Heart right ventricle (tissue), 16 donors: ENCODE measurements around the gene ETNK2. TPM values are rescaled to one million over a fixed set of nuclear protein-coding genes. Genes with fewer than 3 reads are reported as not detected.

Experiments used
- ATAC-seq, 8 donors: fragments of 200-7000 bp; cut with Tn5 transposase; one replicate each; pipeline ENCODE4 v1.9.1; 2020; ENCODE audit warnings: mild to moderate bottlenecking in 8 of 8, moderate library complexity in 8 of 8, moderate number of reproducible peaks in 1 of 8
- DNase-seq, 2 donors: peaks; one replicate each; pipeline ENCODE4 v3.0.0-alpha.2; 2020
- H3K27ac ChIP-seq, 10 donors: fragments of 200-600 bp; sonication (generic) in 2 of 10; one replicate each; pipeline versions ENCODE4 v1.5.0 to v1.8.0; 2020 to 2022; ENCODE audit warnings: mild to moderate bottlenecking in 3 of 10
- H3K27me3 ChIP-seq, 7 donors: fragments of 200-600 bp; one replicate each; pipeline ENCODE4 v1.8.0; 2021 to 2022; ENCODE audit warnings: mild to moderate bottlenecking in 2 of 7
- H3K36me3 ChIP-seq, 9 donors: fragments of 200-600 bp; sonication (generic) in 1 of 9; one replicate each; pipeline versions ENCODE4 v1.5.0 to v1.8.0; 2020 to 2022; ENCODE audit warnings: mild to moderate bottlenecking in 2 of 9
- H3K4me1 ChIP-seq, 9 donors: fragments of 200-600 bp; sonication (generic) in 1 of 9; one replicate each; pipeline versions ENCODE4 v1.5.0 to v1.8.0; 2020 to 2022; ENCODE audit warnings: mild to moderate bottlenecking in 4 of 9
- H3K4me3 ChIP-seq, 10 donors: fragments of 200-600 bp; sonication (generic) in 2 of 10; one replicate each; pipeline versions ENCODE4 v1.5.0 to v1.8.0; 2020 to 2022; ENCODE audit warnings: mild to moderate bottlenecking in 7 of 10, moderate library complexity in 2 of 10
- H3K9me3 ChIP-seq, 11 donors: fragments of 200-600 bp in 10 of 11; sonication (generic) in 2 of 11; one replicate each; pipeline versions ENCODE4 v1.5.0 to v1.8.0; 2013 to 2022; ENCODE audit warnings: mild to moderate bottlenecking in 2 of 11, control low read depth in 1 of 11, moderate library complexity in 1 of 11
- WGBS, 2 donors: extraction: QIAGEN DNeasy Blood & Tissue Kit; methylation state at CpG; one replicate each; pipeline ENCODE4 v1.1.7; 2013; ENCODE audit warnings: inconsistent platforms in 1 of 2; 5-methylcytosine and 5-hydroxymethylcytosine counted together
- intact Hi-C, 10 donors: fragments of 100-400 bp; cut with DNase I; formaldehyde crosslinking; loops; one replicate each; pipeline versions ENCODE4 v1.11.1 to v1.14.2; 2022
- polyA plus RNA-seq, 2 donors: library from polyadenylated mRNA; stranded (reverse); fragments of 200-250 nt; gene quantifications; one replicate each; pipeline ENCODE4 v1.2.3, GENCODE V29; 2013
- total RNA-seq, 10 donors: library from RNA; stranded (reverse); fragmentation: NEBNext Ultra II Directional in 3 of 10; extraction: Animal tissue kit (Norgen Biotek cat#: 25700) in 3 of 10; gene quantifications; one replicate each; pipeline versions ENCODE4 v1.2.1 to v1.2.4, GENCODE V29; 2021 to 2023
- TF ChIP-seq, protein P1 (sequence below), 9 donors: fragments of 200-600 bp; sonication (generic) in 2 of 9; IDR thresholded peaks; one replicate each; pipeline versions ENCODE4 v1.5.0 to v1.8.0; 2021 to 2022; ENCODE audit warnings: antibody characterized with exemption in 9 of 9, mild to moderate bottlenecking in 5 of 9, moderate library complexity in 1 of 9
- donor health status: Arrhythmogenic right ventricular cardiomyopathy.
- donor health status: ischemic (EF 13 %, LVEDD 7.1; RV severe dilation, severe dysfunction).
- donor health status: healthy with polysubstance abuse.
- donor health status: DM: no; HTN: yes; CAD: no.
- donor health status: DM: no; HTN: no; CAD: no.
- donor health status: ischemic (EF 25% LVEDD 6.9; RV normal size, moderate dysfunction).
- donor health status: ischemic (EF 25% LVEDD 5.7; RV mildly dilated, moderate dysfunction).
- donor health status: healthy.
- donor health status: DM: yes; HTN: yes; CAD: no.
- donor health status: Ischemic cardiomyopathy.
- donor health status: ischemic (EF 35%, LVEDD 5.7; RV mildly dilated, moderate dysfunction).
- donor health status: nonischemic (EF 11% LVEDD 7.7; RV severe dilation, severe dysfunction).
- donor health status: DM: yes; HTN: yes; CAD: no.
- donor health status: PGD.
- donor health status: ischemic (EF 29% LVEDD 5.4; RV normal size, mild dysfunction).
- donor health status: nonischemic (EF 23%, LVEDD 6.1; RV moderate dilation, normal function).

Gene ETNK2
- total and polyA plus RNA-seq, 12 donors = 0.47 to 5.2 (median 2.3) TPM

DNA sequence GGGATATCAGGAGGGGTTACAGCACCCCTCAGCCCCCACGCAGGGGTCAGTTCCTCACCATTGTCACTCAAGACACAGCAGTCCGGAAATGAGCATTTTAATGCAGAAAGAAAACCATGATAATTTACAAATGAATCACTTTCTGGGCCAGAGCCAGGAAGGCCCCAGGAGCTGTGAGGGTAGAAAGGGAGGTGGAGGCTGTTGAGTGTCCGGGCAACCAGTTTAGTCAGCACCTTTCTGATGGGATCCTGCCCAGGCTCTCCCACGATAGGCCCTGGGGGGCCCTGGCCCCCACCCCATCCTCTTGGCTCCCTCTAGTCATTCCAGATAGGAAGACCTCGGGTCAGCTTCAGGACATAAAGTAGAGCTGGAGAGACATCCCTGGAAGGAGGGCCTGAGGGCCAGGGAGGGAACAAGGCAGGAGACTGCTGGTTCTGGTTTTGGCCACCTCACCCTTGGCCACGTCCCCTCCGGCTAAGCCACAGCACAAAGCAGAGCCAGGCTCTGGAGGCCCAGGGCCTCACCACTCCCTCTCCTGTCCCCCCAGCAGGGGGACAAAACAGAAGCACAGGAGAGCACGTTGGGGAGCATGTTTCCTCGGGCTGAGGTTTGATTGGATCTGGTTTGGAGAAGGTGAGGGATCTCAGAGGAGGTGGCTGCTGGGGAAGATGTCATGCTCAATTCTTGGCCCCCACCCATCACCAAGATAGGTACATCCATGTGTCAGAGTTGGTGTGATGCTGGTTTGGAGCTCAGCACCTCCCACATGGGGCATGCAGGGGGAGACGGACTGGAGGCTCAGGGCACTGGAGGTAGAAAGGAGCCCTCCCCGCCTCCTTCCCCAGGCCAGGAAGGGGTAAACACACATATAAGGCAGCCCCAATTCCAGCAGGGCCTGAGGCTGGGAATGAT is 20.6 kb downstream of the ETNK2 start:
- TF ChIP-seq, protein P1, sequence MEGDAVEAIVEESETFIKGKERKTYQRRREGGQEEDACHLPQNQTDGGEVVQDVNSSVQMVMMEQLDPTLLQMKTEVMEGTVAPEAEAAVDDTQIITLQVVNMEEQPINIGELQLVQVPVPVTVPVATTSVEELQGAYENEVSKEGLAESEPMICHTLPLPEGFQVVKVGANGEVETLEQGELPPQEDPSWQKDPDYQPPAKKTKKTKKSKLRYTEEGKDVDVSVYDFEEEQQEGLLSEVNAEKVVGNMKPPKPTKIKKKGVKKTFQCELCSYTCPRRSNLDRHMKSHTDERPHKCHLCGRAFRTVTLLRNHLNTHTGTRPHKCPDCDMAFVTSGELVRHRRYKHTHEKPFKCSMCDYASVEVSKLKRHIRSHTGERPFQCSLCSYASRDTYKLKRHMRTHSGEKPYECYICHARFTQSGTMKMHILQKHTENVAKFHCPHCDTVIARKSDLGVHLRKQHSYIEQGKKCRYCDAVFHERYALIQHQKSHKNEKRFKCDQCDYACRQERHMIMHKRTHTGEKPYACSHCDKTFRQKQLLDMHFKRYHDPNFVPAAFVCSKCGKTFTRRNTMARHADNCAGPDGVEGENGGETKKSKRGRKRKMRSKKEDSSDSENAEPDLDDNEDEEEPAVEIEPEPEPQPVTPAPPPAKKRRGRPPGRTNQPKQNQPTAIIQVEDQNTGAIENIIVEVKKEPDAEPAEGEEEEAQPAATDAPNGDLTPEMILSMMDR (IDR thresholded peaks at IDR 0.05) = no peak
- Histone ChIP-seq H3K4me3 (no peak overlapping the region), H3K4me1 (peaks cover 8 to 44% (median 27%) of the 10 kb centered on the region in 9 donors), H3K9me3 (no peaks in the 10 kb centered on the region), H3K27me3 (no peaks in the 10 kb centered on the region), H3K36me3 (peaks cover 0 to 18% (median 0%) of the 10 kb centered on the region in 9 donors), H3K27ac (peak overlapping the region in 4 of 10 donors; percentile 23 to 64 (median 30))
- WGBS, 2 donors = 49 to 68% methylated on average over 11 of the region's 11 CpGs
- ATAC-seq = peak in 1 of 8 donors; percentile 30
- intact Hi-C loops = no loop called here
- no peak for DNase-seq

- TF ChIP-seq, protein P1 (IDR thresholded peaks at IDR 0.05) = no peak
- 89 to 94% methylated on average over 4 of the region's 4 CpGs for WGBS, 2 donors
- intact Hi-C loops = no loop called here
- Histone ChIP-seq H3K36me3 (peaks cover 0 to 27% (median 5%) of the 10 kb centered on the region in 9 donors), H3K27me3 (no peaks in the 10 kb centered on the region), H3K4me1 (peaks cover 8 to 53% (median 27%) of the 10 kb centered on the region in 9 donors), H3K27ac (peak overlapping the region in 1 of 10 donors; percentile 64), H3K4me3 (no peak overlapping the region), H3K9me3 (no peaks in the 10 kb centered on the region)
- ATAC-seq = no peak
- DNase-seq = no peak
These were observed 21.7 kb downstream of the ETNK2 start for GRCh38 chr1:204130178-204130577.

DNA sequence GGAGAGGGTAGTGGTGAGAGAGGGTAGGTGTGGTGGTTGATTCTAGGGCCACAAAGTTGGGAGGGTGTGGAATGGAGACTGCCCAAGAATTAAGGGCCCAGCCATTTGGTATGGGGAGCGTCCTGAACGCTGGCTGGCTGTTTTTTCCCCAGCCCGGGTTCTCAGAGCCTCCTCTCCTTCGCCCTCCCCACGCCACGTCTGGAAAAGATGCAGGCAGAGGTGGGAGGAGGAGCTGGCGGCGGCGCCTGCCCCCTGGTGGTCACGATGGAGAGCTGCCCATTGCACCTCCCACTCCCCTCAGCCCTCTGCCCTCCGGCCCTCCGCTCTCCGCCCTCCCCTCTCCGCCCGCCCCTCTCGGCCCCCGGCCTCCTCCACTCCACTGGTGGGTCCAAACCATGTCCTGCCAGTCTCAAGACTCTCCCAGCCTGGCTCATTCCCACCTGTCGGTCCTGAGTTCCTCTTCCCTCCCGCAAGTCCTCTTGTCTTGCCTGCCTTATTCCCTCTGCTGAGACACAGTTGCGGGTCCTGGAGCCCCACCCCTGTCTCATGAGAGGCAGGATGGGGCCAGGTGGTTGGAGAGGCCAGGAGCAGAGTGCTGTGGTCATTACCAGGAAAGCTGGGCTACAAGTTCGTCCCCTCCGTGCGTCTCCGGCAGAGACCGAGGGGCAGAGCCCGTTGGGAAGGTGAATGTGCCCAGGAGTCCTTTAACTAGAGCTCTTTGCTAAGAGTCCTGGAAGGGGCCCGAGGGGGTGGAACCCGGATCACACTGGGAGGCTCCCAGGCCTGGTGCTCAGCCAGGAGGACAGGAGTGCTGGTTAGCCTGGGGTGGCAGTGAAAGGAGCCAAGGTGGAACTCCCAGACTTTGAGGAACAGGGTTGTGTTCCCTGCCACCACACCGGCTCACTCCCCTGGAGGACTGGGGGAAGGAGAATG is 22.6 kb downstream of the ETNK2 start:
- TF ChIP-seq, protein P1 (IDR thresholded peaks at IDR 0.05) = peak; percentile 81 to 97 (median 92)
- no peaks in the 10 kb centered on the region for H3K27me3 ChIP-seq
- peaks cover 0 to 29% (median 14%) of the 10 kb centered on the region in 9 donors for H3K36me3 ChIP-seq
- peaks cover 8 to 53% (median 27%) of the 10 kb centered on the region in 9 donors for H3K4me1 ChIP-seq
- H3K9me3 ChIP-seq = no peaks in the 10 kb centered on the region
- ATAC-seq (peak; percentile 79 to 93 (median 84)), DNase-seq (peak; percentile 67 to 73)
- H3K4me3 ChIP-seq = peak overlapping the region in 3 of 10 donors; percentile 10 to 18 (median 17)
- intact Hi-C loops = loop anchor here in 9 of 10 donors (1.0 to 10.0 kb wide), 10 partner anchors 47 to 268 kb away; partner anchors contain the start of genes SNRPE (in 2 of the 9) and SOX13 (in 1 of the 9)
- 25 to 30% methylated on average over 28 to 29 of the region's 29 CpGs for WGBS, 2 donors
- H3K27ac ChIP-seq = peak overlapping the region in 2 of 10 donors; percentile 14 to 71
